HG03457 (cell line): ENCODE results near the gene ROPN1B.

Source experiments
- ATAC-seq: cut with Tn5 transposase; IDR thresholded peaks from one replicate; pipeline ENCODE4 v1.9.1; 2021; ENCODE audit warnings: moderate number of reproducible peaks; ENCODE audit not compliant: unreplicated experiment

ROPN1B gene

GRCh38 chr3:126026277-126026751 is 57.3 kb downstream of the ROPN1B start:
- no peak for ATAC-seq

GRCh38 chr3:126026761-126027160 is 57.8 kb downstream of the ROPN1B start:
- ATAC-seq = no peak

- ATAC-seq = no peak
Observed at GRCh38 chr3:126028096-126028495, 59.1 kb downstream of the ROPN1B start.

- ATAC-seq = no peak
Observed at GRCh38 chr3:126029241-126029640, 60.3 kb downstream of the ROPN1B start.

- ATAC-seq = no peak
Observed at GRCh38 chr3:126030455-126030854, 61.5 kb downstream of the ROPN1B start.

- ATAC-seq = no peak
Observed at GRCh38 chr3:126031981-126032471, 63.0 kb downstream of the ROPN1B start.
